ENCODE results near the gene MKRN3.

DNA sequence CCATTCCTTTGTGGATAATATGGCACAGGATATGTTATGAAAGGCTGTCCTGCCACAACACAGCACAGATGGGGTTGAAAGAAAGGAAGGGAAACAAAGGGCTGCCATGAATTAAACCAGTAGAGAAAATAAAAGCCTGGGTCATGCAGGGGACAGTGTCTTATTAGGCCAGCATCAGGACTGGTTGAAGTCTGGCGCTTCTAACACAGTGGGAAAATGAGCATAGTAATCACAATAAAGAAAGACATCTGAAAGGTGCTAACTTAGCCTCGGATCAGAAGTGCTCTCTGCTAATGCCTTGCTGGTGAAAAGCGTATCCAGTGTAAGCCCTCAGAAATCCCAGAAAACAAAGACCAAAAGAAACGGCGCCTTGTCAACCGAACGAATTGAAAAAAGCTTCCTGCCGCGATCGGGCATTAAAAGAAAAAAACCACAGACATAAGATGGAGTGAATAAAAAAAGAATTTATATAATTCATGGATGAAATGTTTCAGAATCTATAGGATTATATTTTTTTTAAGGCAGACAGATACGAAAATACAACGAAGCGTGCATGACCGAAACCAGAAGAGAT is 566 bp upstream of the MKRN3 start:
- TF ChIP-seq, protein P1, sequence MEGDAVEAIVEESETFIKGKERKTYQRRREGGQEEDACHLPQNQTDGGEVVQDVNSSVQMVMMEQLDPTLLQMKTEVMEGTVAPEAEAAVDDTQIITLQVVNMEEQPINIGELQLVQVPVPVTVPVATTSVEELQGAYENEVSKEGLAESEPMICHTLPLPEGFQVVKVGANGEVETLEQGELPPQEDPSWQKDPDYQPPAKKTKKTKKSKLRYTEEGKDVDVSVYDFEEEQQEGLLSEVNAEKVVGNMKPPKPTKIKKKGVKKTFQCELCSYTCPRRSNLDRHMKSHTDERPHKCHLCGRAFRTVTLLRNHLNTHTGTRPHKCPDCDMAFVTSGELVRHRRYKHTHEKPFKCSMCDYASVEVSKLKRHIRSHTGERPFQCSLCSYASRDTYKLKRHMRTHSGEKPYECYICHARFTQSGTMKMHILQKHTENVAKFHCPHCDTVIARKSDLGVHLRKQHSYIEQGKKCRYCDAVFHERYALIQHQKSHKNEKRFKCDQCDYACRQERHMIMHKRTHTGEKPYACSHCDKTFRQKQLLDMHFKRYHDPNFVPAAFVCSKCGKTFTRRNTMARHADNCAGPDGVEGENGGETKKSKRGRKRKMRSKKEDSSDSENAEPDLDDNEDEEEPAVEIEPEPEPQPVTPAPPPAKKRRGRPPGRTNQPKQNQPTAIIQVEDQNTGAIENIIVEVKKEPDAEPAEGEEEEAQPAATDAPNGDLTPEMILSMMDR (IDR thresholded peaks at IDR 0.05), result no peak
- TF ChIP-seq NR1H2 (CRISPR knock-in tag; IDR thresholded peaks at IDR 0.05), result no peak
- TF ChIP-seq, protein P2, sequence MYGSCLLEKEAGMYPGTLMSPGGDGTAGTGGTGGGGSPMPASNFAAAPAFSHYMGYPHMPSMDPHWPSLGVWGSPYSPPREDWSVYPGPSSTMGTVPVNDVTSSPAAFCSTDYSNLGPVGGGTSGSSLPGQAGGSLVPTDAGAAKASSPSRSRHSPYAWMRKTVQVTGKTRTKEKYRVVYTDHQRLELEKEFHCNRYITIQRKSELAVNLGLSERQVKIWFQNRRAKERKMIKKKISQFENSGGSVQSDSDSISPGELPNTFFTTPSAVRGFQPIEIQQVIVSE (CRISPR knock-in tag; IDR thresholded peaks at IDR 0.05; ENCODE audit: borderline replicate concordance), result no peak
